ENCODE measurements around the gene MACF1.

Gene MACF1

GRCh38 chr1:39379187-39379586 is 174.7 kb downstream of the MACF1 start:
- FAIRE-seq (no peak), DNase-seq (ENCODE audit: insufficient read length, low spot score) (no peak)
- TF ChIP-seq POLR2AphosphoS5 (IDR thresholded peaks at IDR 0.05; ENCODE audit: low read depth, low read length) (no peak), SPI1 (IDR thresholded peaks at IDR 0.05; ENCODE audit: low read depth, low read length) (peak; percentile 41; the same call in 1 of the 2 replicates)

- TF ChIP-seq SPI1 (IDR thresholded peaks at IDR 0.05; ENCODE audit: low read depth, low read length) (no peak), PAX5 (IDR thresholded peaks at IDR 0.05; ENCODE audit: insufficient read depth, low read length, severe bottlenecking) (no peak), POLR2AphosphoS5 (IDR thresholded peaks at IDR 0.05; ENCODE audit: low read depth, low read length) (no peak), POU2F2 (IDR thresholded peaks at IDR 0.05; ENCODE audit: low read depth, low read length) (no peak), POLR2A (IDR thresholded peaks at IDR 0.05; ENCODE audit: low read depth, low read length) (no peak), TAF1 (IDR thresholded peaks at IDR 0.05; ENCODE audit: low read depth, low read length) (no peak)
- no peak for DNase-seq (ENCODE audit: insufficient read length, low spot score)
- FAIRE-seq: no peak
Measured at GRCh38 chr1:39380036-39380435, 175.5 kb downstream of the MACF1 start.

GRCh38 chr1:39381839-39382238 is 177.3 kb downstream of the MACF1 start:
- DNase-seq (ENCODE audit: insufficient read length, low spot score): no peak
- no peak for FAIRE-seq
- TF ChIP-seq POLR2A (IDR thresholded peaks at IDR 0.05; ENCODE audit: low read depth, low read length): no peak
- TF ChIP-seq SPI1 (IDR thresholded peaks at IDR 0.05; ENCODE audit: low read depth, low read length): no peak
- TF ChIP-seq TAF1 (IDR thresholded peaks at IDR 0.05; ENCODE audit: low read depth, low read length): no peak
- no peak for TF ChIP-seq POLR2AphosphoS5 (IDR thresholded peaks at IDR 0.05; ENCODE audit: low read depth, low read length)
- TF ChIP-seq PAX5 (IDR thresholded peaks at IDR 0.05; ENCODE audit: insufficient read depth, low read length, severe bottlenecking): no peak
- no peak for TF ChIP-seq POU2F2 (IDR thresholded peaks at IDR 0.05; ENCODE audit: low read depth, low read length)

- TF ChIP-seq POU2F2 (IDR thresholded peaks at IDR 0.05; ENCODE audit: low read depth, low read length): no peak
- no peak for TF ChIP-seq TAF1 (IDR thresholded peaks at IDR 0.05; ENCODE audit: low read depth, low read length)
- TF ChIP-seq PAX5 (IDR thresholded peaks at IDR 0.05; ENCODE audit: insufficient read depth, low read length, severe bottlenecking): no peak
- no peak for TF ChIP-seq SPI1 (IDR thresholded peaks at IDR 0.05; ENCODE audit: low read depth, low read length)
- no peak for TF ChIP-seq POLR2AphosphoS5 (IDR thresholded peaks at IDR 0.05; ENCODE audit: low read depth, low read length)
- TF ChIP-seq POLR2A (IDR thresholded peaks at IDR 0.05; ENCODE audit: low read depth, low read length): no peak
- FAIRE-seq: no peak
Measured at GRCh38 chr1:39384305-39384704, 179.8 kb downstream of the MACF1 start.

GRCh38 chr1:39385067-39385988 is 180.8 kb downstream of the MACF1 start:
- DNase-seq (ENCODE audit: insufficient read length, low spot score): no peak
- TF ChIP-seq POU2F2 (IDR thresholded peaks at IDR 0.05; ENCODE audit: low read depth, low read length) (no peak), POLR2AphosphoS5 (IDR thresholded peaks at IDR 0.05; ENCODE audit: low read depth, low read length) (no peak), TAF1 (IDR thresholded peaks at IDR 0.05; ENCODE audit: low read depth, low read length) (no peak), PAX5 (IDR thresholded peaks at IDR 0.05; ENCODE audit: insufficient read depth, low read length, severe bottlenecking) (no peak), POLR2A (IDR thresholded peaks at IDR 0.05; ENCODE audit: low read depth, low read length) (no peak), SPI1 (IDR thresholded peaks at IDR 0.05; ENCODE audit: low read depth, low read length) (no peak)
- FAIRE-seq: no peak

More at GRCh38 chr1:39384305-39384704, 179.8 kb downstream of the MACF1 start:
- DNase-seq (ENCODE audit: insufficient read length, low spot score): no peak

- TF ChIP-seq POLR2AphosphoS5 (IDR thresholded peaks at IDR 0.05; ENCODE audit: low read depth, low read length) (no peak), SPI1 (IDR thresholded peaks at IDR 0.05; ENCODE audit: low read depth, low read length) (no peak), TAF1 (IDR thresholded peaks at IDR 0.05; ENCODE audit: low read depth, low read length) (no peak), POLR2A (IDR thresholded peaks at IDR 0.05; ENCODE audit: low read depth, low read length) (no peak), PAX5 (IDR thresholded peaks at IDR 0.05; ENCODE audit: insufficient read depth, low read length, severe bottlenecking) (no peak), POU2F2 (IDR thresholded peaks at IDR 0.05; ENCODE audit: low read depth, low read length) (no peak)
- DNase-seq (ENCODE audit: insufficient read length, low spot score) (no peak), FAIRE-seq (no peak)
Measured at GRCh38 chr1:39386997-39387396, 182.5 kb downstream of the MACF1 start.

GRCh38 chr1:39387452-39387851 is 183.0 kb downstream of the MACF1 start:
- no peak for FAIRE-seq
- TF ChIP-seq TAF1 (IDR thresholded peaks at IDR 0.05; ENCODE audit: low read depth, low read length) (no peak), SPI1 (IDR thresholded peaks at IDR 0.05; ENCODE audit: low read depth, low read length) (no peak), POU2F2 (IDR thresholded peaks at IDR 0.05; ENCODE audit: low read depth, low read length) (no peak), POLR2AphosphoS5 (IDR thresholded peaks at IDR 0.05; ENCODE audit: low read depth, low read length) (no peak), PAX5 (IDR thresholded peaks at IDR 0.05; ENCODE audit: insufficient read depth, low read length, severe bottlenecking) (no peak), POLR2A (IDR thresholded peaks at IDR 0.05; ENCODE audit: low read depth, low read length) (no peak)
- DNase-seq (ENCODE audit: insufficient read length, low spot score): no peak

GRCh38 chr1:39391691-39392679 is 187.5 kb downstream of the MACF1 start:
- FAIRE-seq (no peak), DNase-seq (ENCODE audit: insufficient read length, low spot score) (no peak)
- TF ChIP-seq TAF1 (IDR thresholded peaks at IDR 0.05; ENCODE audit: low read depth, low read length) (no peak), POLR2AphosphoS5 (IDR thresholded peaks at IDR 0.05; ENCODE audit: low read depth, low read length) (no peak), PAX5 (IDR thresholded peaks at IDR 0.05; ENCODE audit: insufficient read depth, low read length, severe bottlenecking) (no peak), POU2F2 (IDR thresholded peaks at IDR 0.05; ENCODE audit: low read depth, low read length) (no peak)

All from GM12891 (cell line).